Measurements from ENCODE around the gene GPX2.
"Not testable (repeated sequence)": the region's sequence is repeated elsewhere in the genome, so short reads cannot be mapped to it uniquely, and the experiment has no call there.

Gene GPX2

DNA sequence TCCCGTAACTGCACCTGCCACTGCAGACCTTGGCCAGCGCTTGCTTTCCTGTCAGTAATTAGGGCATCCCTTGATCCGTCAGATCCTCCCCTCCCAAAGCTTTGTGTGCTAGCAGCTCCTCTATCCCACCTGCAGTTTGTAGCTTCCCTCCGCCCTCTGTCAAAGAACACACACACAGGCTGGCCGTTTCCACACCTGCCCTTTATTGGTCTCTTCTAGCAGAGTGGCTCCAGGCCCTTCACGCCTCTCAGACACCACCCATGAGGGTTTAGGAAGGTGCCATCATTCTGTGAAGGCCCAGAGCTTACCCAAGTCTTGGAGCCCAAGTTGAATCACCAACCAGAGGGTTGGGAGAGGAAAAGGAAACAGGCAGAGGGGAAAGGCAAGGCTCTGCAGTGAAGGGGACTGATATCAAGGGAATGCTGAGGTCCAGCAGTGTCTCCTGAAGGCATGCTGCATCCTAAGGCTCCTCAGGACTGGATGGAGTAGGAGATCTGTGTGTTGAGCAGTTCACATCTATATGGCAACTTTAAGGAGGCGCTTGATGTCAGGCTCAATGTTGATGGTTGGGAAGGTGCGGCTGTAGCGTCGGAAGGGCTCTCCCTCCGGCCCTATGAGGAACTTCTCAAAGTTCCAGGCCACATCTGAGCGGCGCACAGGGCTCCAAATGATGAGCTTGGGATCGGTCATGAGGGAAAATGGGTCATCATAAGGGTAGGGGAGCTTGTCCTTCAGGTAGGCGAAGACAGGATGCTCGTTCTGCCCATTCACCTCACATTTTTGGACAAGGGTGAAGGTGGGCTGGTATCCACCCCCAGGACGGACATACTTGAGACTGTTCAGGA is 3.4 kb downstream of the GPX2 start:
- no peak for DNase-seq

DNA sequence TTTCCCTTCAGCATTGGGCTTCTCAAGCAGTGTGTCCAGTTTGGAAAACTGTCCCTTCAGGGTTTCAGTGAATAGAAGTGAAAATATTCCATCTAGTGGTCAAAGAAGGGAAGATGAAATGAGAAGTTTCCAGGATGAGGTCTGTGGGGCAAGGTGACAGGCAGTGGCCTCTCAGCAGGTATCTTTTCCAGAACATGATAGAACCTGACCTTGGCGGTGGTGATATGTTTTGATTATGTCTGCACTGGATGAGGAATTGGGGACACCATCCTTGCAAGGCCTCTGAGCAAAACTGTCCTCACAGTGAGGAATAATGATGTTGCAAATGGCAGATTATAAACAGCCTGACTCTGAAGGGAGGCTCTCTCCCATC is 4.7 kb downstream of the GPX2 start:
- DNase-seq, result peak; percentile 14

DNA sequence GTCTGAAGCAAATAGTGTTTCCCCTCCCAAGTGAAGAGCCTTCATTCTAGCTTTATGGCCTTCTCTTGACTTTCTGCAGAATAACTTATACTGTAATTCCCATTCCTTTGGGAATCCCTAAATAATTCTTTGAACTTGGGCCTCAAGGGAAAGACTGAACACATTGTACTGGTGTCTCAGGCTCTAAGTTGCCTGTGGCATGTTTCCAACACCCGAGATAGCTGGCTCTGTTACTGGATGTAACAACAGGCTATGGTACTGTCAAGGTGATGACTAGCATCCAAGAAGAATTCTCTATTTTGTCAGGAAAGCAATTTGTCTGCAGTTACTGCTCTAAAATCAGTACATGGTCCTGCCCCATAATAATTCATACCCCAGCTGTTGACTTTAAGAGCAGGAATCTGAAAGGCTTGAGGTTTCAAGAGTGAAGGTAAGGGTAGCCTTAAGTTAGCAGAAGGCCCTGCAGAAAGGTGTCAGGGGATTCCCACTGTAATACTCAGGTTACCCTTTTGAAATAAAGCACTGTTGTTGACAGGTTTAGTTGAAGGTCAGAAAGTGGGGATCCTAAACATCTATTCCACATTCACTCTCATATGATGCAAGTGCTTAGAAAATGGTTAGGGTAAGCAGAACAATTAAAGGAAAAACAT is 5.2 kb downstream of the GPX2 start:
- DNase-seq, result no peak

DNA sequence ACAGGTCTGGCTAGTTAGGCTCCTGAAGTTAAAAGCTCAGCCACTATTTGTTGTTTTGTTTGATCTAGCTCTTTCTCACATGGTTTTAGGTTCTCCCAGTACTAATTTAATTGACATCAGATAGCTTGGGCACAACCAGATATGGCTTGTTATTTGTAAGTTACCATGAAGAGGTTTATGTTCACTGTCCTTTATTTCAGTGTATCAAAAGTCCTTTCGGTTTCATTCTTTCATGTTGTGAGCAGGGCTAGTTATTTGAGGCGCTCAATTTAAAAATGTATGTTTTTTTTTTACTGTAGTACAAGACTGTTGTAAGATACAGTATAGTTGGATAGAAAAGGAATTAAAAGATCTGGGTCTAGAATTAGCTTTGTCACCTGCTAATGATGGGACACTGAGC is 7.0 kb downstream of the GPX2 start:
- no peak for DNase-seq

DNA sequence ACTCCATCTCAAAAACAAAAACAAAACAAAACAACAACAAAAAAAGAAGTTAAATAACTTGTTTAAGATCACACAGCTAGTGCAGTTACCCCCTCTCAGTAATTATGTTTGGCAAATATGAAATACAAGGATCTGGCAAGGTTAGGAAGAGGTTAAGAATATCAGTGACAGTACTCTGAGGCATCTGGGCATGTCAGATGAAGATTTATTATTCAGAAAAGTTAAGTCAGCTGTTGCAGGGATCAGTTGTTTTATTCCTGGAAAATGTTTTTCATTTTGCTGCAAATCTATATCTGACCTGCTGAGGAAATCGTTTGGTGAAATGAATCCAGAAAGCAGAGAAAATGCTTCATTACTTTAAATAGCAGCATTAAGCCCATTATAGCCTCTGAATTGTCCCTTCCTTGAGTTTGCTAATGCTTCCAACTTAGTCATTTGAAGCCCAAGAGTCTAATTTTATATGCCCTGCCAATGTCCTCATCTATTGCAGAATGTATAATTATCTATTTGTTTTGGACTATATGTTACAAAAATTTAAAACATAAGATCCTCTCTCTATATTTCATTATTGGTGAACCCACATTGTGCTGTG is 8.1 kb downstream of the GPX2 start:
- DNase-seq, result no peak

DNA sequence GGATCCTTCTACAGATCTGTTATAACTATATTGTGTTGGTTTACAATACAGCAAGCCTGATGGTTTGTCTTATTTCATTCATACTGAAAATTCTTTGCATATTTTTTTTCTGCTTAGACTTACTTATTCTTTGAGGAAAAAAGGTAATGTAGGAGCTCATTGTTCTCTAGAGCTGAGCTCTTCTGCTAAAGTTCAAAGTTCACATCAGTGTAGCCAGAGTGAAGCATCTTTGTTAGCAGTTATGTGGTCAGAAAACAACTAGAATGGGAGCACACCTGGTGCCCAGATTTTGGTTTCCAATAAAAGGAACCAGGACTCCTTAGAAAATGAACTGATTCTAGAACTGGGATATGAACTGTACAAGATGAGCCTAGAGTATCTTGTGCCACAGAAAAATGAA is 10.3 kb downstream of the GPX2 start:
- no peak for DNase-seq

DNA sequence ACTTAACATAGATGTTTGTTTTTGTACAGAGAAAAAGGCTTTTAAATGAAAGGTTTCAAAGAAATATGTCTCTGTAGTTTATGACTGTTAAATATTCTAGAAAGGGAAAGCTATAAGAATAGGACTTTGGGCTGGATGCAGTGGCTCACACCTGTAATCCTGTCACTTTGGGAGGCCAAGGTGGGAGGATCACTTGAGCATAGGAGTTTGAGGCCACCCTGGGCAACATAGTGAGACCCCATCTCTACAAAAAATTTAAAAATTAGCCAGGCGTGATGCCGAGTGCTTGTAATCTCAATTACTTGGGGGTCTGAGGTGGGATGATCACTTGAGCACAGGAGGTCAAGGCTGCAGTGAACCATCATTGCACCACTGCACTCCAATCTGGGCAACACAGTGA is 11.4 kb downstream of the GPX2 start:
- no peak for DNase-seq

DNA sequence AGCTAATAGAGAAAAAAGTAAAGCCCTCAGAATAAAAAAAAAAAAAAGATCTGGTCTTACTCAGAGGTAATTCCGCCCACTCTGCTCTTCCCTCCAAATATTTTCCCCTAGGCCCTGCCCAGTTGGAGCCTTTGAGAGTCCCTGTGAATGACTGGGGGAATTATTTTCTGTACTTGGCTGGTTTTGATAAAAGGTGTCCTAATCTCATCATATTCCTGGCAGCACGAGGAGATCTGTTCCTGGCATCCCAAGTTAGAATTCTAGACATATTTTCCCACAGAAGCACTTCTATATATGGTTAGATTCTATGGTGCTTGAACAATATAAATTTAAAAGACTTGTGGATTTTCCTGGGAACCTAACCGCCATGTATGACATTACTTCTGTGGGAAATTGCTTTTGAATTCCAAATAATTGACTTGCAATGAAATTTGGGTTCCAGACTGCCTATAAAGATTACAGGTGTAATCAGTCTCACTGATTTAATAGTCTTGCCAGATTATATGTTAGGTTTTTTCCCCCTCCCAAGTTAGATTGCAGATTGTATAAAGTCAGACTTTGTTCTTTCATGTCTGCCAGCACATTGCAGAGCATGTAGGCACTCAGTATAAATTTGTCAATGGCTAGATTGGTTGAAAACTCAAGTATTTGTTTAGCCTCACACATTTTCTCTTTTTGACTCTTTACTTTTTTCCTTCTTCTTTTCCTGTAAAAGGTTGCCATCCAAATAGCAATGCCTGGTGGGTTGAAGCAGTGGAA is 12.3 kb downstream of the GPX2 start:
- DNase-seq, result no peak

DNA sequence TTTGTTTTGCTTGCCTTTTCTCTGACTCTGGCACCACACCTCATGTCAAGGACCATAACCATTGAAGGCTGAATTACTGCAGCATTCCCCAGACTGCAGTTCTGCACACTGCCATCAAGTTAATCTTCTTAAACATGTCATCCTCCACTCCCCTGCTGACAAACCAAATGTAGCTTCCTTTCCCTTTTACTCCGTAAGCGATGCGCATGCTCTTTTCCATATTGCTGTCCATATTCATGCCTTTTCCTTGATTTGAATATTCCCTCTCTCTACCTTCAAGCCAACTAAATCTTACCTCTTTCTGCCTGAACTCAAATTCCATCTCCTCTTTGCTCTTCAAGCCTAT is 13.6 kb downstream of the GPX2 start:
- no peak for DNase-seq

DNA sequence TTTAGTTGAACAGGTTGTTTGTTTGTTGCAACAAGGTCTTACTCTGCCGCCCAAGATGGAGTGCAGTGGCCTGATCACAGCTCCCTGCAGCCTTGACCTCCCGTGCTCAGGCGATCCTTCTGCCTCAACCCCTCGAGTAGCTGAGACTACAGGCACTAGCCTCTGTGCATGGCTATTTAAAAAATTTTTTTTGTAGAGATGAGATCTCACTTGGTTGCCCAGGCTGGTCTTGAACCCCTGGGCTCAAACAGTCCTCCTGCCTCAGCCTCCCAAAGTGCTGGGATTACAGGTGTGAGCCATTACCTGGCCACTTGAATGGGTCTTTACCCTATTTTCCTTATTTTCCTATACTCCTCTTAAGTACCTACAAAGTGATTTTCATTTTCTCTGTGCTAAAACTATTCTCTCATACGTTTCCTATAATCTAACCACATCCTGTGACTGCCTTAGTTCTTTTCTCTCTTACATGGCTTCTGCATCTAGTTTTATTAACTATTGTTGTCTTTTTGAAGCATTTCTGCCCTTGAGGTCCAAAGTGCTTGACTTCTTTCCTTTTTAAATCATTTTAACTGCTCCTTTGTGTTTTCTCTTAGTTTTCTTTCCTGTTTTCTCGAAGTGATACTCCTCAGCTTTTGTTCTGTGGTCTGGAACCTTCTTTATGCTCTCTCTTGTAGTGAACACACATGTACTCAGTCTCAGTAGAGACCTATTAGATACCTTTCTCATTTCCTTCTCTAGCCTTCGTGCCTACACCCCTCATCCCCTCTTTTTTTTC is 14.1 kb downstream of the GPX2 start:
- no peak for DNase-seq

DNA sequence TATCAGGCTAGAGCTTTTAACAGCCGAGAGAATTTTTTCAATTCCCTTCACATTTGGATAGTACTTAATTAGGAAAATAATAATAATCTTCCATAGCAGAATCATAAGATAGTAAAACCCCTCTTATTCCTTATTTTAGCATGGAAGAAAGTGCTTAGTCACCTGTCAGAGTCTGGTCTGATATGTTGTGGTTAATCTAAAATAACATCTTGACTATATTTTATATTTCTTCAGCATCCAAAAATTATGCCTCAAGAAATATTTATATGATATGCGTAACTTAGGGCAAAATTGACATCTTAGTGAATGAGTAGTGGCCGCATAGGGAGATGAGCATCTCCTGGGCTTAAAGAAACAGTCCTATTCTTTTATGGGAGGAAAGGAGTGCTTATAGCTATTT is 15.5 kb downstream of the GPX2 start:
- DNase-seq, result no peak

DNA sequence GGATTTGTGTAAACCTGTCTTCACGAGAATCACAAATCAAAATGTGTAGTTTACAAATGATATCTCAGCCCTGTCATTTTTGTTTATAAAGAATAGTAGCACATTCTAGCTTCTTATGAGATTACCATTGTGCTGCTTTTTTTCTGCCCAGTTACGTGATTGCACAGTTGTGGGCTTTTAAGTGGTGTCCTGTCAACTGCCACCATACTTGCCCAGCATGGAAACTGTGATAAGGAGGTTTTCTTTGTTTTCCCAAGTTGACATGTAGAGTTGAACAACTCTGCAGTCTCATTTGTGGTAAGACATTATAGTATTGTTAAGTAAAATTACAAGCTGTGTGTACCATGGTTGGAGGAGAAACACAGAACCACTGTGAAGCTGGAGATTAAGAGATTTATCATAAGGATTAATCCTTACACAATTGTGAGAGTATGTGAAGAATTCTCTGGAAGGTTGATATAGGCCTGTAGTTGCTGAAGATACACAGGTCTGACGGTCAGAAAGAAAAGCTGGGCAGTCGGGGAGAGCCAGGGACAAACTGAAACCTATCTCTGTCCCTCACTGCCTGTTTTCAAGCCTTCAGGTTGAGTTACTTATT is 16.0 kb downstream of the GPX2 start:
- no peak for DNase-seq

DNA sequence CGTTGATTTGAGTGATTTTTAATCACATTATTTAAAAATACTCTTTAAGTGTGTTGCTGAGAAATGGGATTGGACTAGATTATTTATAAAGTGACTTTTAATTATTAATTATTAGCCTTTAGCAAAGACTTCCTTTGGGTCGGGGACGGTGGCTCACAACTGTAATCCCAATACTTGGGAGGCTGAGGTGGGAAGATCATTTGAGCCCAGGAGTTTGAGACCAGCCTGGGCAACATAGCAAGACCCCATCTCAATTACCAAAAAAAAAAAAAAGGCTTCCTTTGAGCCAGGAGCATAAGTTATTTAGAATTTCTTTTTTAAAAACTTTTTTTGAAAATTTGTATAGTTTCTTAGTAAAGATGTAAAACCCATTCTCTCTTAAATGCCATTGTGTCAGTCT is 19.5 kb downstream of the GPX2 start:
- DNase-seq, result no peak

DNA sequence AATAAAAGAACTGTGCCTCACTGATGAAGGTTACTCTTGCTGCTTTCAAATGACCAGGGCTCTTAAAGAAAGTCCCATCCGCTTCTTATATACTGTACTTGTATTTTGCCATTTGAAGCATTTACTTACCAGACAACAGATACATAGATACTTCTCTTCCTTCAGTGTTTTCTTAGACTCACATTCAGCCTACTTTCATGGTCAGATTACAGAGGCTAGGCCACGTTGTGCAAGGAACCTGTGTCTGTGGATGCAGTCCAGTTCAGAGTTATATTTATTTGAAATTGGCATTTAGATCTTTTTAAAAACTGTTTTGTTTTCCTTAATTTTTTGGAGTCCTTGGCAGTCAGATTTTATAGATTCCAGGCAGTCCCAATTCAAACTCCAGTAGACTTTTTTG is 22.1 kb downstream of the GPX2 start:
- no peak for DNase-seq

DNA sequence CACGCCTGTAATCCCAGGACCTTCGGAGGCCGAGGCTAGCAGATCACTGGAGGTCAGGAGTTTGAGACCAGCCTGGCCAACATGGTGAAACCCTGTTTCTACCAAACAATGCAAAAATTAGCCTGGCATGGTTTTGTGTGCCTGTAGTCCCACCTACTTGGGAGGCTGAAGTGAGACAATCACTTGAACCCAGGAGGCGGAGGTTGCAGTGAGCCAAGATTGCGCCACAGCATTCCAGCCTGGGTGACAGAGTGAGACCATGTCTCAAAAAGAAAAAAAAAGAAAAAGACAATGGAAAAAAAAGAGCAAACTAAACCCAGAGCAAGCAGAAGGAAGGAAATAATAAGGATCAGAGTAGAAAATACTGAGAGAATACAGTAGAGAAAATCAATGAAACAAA is 22.9 kb downstream of the GPX2 start:
- no peak for DNase-seq

DNA sequence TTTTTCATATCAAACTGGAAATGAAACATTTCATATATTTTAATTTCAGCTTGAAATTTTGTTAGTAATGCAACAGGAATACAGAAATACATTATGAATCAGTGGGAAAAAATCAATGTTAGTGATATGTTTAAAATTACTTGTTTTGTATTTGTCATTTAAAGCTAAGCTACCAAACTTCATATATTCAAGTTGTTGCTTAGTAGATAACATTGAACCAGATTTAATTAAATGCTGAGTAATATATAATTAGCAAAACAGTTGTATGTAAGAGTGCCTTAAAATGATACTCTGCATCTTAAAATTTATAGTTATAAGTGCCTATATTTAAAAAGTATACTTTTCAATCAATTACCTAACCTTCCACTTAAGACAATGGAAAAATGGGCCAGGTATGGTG is 23.3 kb downstream of the GPX2 start:
- DNase-seq, result no peak

DNA sequence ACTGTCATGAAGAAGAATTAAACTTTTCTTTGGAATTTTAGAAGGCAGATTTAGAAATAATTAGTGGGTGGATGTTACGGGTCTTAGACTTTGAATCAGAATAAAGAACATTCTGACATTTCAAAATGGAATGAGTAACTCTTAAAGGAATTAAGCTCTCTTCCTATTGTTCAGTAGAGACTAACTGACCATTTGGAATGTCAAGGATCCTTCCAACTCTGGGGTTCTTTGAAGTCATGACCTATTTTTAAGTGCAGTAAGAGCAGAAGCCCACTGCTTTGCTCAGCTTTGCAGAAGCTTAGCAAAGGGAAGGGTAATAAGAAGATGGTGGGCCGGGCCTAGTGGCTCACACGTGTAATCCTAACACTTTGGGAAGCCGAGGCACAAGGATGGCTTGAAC is 24.3 kb downstream of the GPX2 start:
- no peak for DNase-seq

DNA sequence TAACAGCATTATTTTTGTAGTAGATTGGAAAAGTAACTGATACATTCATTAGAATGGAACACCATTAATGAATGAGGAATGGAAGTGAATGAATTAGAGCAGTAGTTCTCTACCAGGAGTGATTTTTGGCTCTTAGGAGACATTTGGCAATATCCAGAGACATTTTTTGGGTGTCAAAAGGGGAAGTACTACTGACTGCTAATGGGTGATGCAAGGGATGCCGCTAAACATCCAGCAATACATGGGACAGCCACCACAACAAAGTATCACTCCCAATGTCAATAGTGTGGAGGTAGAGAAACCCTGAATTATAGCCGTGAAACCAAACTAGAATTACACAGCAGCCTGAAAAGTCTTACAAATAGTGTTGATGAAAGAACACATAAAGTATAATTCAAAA is 26.7 kb downstream of the GPX2 start:
- no peak for DNase-seq

DNA sequence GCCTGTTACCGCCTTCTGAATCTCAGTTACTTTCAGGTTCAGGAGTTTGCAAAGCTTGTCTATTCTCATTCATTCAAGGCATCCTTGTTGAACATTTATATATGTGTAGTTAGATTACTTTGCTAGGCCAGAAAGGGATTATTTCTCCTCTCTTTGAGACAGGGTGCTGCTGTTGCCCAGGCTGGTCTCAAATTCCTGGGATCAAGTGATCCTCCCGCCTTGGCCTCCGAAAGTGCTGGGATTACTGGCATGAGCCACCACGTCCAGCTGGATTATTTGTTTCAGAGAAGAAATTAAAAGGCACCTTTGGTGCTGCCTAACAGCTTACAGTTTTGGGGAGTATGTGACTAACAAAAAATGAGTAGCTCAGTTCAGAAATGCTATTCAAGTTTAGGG is 27.5 kb downstream of the GPX2 start:
- DNase-seq, result no peak

DNA sequence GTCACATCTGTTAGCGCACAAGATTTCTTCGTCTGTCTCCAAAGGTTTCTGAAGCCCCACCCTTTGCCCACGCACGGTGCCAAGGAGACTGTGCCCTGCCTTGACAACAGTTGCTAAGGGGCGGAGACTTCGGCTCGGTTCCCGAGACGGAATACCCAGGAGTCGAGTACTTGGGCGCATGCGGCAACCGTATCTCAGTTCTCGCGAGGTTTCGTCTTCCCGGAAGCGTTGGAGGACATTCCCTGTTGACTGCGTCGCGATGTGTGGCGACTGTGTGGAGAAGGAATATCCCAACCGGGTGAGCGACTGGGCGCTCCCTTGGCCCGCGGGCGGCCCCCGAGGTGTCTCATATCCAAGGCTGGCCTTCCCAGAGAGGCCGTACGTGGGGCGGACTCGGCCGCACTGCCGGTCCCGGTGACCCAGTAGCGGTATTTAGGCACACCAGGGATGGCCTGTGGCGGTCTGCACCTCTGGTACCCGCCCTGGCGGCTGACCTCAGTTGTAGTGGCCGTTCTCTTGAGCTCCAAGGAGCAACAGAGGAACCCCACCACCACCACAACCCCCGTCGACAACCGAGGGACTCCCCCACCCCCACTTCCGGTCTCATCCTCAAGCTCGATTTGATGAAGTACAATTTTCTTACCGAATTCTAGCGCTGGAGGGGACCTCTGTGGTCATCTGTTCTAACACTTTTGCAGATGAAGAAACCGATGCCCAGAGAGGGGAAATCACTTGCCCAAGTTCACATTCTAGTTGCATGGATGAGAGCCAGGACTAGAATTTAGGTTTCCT is 28.1 kb downstream of the GPX2 start, which contains the start of gene CHURC1:
Gene CHURC1, plus strand, starts transcription at position 219 of the 792 bp plus-strand sequence. Its CDS starts 41 bp downstream, at position 260.
- peak; percentile 99 for DNase-seq

DNA sequence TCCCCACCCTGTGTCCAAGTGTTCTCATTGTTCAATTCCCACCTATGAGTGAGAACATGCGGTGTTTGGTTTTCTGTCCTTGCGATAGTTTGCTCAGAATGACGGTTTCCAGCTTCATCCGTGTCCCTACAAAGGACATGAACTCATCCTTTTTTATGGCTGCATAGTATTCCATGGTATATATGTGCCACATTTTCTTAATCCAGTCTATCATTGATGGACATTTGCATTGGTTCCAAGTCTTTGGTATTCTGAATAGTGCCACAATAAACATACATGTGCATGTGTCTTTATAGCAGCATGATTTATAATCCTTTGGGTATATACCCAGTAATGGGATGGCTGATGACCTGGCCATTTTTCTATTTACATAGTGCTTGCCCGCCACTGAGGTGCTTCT is 29.1 kb downstream of the GPX2 start:
- not testable (repeated sequence) for DNase-seq

DNA sequence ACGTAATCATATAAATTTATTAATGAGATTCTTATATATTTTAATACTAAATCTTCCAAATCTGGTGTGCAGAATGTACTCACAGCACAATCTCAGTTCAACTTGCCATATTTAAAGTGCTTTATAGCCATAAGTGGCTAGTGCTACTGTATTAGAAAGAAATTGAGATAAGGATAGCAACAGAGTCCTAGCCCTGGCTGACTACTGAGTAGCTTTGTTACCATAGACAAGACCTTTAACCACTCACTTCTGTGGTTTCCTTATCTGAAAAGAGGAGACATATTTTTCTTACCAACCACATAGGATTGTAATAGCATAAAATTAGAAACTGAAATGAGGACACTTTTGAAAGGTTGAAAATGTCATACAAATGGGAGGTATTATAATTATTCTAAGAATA is 30.3 kb downstream of the GPX2 start:
- DNase-seq, result no peak

All from kidney glomerular epithelial cell (primary cell).